ENCODE results near the gene SIVA1. TPM values are rescaled to one million over a fixed set of nuclear protein-coding genes. Genes with fewer than 3 reads are reported as not detected.

SIVA1 gene
- total and polyA plus RNA-seq, 9 of the 15 experiments (the other 6 are each of a cell fraction or from before 2014, with no cell fraction given): 4.2 to 186 (median 54.2) TPM

- TF ChIP-seq PATZ1 (CRISPR knock-in tag; IDR thresholded peaks at IDR 0.05; ENCODE audit: borderline replicate concordance): no peak
- TF ChIP-seq HNRNPL (IDR thresholded peaks at IDR 0.05; ENCODE audit: low read depth, low read length): no peak
- TF ChIP-seq CBFB (CRISPR knock-in tag; IDR thresholded peaks at IDR 0.05): no peak
- no peak; the same call in 1 of the 2 replicates for TF ChIP-seq PHF8 (IDR thresholded peaks at IDR 0.05; ENCODE audit: borderline replicate concordance, low read length)
- TF ChIP-seq ZBTB43 (CRISPR knock-in tag; IDR thresholded peaks at IDR 0.05): no peak
- TF ChIP-seq ESRRA (IDR thresholded peaks at IDR 0.05; ENCODE audit: borderline replicate concordance, low read depth): peak; percentile 70
- no peak for TF ChIP-seq THAP7 (CRISPR knock-in tag; IDR thresholded peaks at IDR 0.05)
- TF ChIP-seq GATAD2B (IDR thresholded peaks at IDR 0.05; ENCODE audit: borderline replicate concordance): no peak
- no peak for TF ChIP-seq PRMT5 (CRISPR knock-in tag; IDR thresholded peaks at IDR 0.05)
- no peak for TF ChIP-seq CBFA2T2 (conservative IDR thresholded peaks at IDR 0.05)
- no peak for TF ChIP-seq CCAR2 (IDR thresholded peaks at IDR 0.05; ENCODE audit: low read depth, low read length)
- no peak for TF ChIP-seq RNF2 (IDR thresholded peaks at IDR 0.05)
- no peak for TF ChIP-seq PCBP1 (IDR thresholded peaks at IDR 0.05; ENCODE audit: low read depth, low read length, poor library complexity, severe bottlenecking)
- no peak for TF ChIP-seq ZNF133 (CRISPR knock-in tag; IDR thresholded peaks at IDR 0.05)
- no peak for TF ChIP-seq ZNF511 (CRISPR knock-in tag; IDR thresholded peaks at IDR 0.05)
- TF ChIP-seq HDAC6 (IDR thresholded peaks at IDR 0.05; ENCODE audit: low read depth, low read length): no peak
- TF ChIP-seq SNRNP70 (optimal IDR thresholded peaks at IDR 0.05; ENCODE audit: low read depth, low read length): no peak
- no peak for TF ChIP-seq ZNF224 (CRISPR knock-in tag; IDR thresholded peaks at IDR 0.05)
- TF ChIP-seq ZNF589 (CRISPR knock-in tag; IDR thresholded peaks at IDR 0.05; ENCODE audit: low read depth): no peak
- TF ChIP-seq YBX1 (IDR thresholded peaks at IDR 0.05): no peak
Observed at GRCh38 chr14:104768437-104769323, 15.7 kb downstream of the SIVA1 start (continued).

Measured in K562 (cell line).